Loucy (cell line): ENCODE measurements around the gene PXMP4.

Experiments
- H2AFZ ChIP-seq: fragments of 200-600 bp; sonication (generic); 2 replicates; pipeline ENCODE4 v1.6.0; 2016; ENCODE audit warnings: antibody characterized with exemption, mild to moderate bottlenecking, low read length, moderate library complexity
- H3F3A ChIP-seq: fragments of 200-600 bp; 2 replicates; pipeline ENCODE4 v1.6.0; 2016; ENCODE audit warnings: antibody characterized with exemption, low read depth, mild to moderate bottlenecking
- H3K27me3 ChIP-seq: fragments of 200-600 bp; sonication (generic); 2 replicates; pipeline ENCODE4 v1.6.1; 2014; ENCODE audit warnings: low read length, mild to moderate bottlenecking; ENCODE audit not compliant: insufficient read depth, poor library complexity, severe bottlenecking
- H3K36me3 ChIP-seq: fragments of 200-600 bp; sonication (generic); 2 replicates; pipeline ENCODE4 v1.6.1; 2016; ENCODE audit warnings: low read length; ENCODE audit not compliant: insufficient read depth
- H3K4me1 ChIP-seq: fragments of 200-600 bp; sonication (generic); 2 replicates; pipeline ENCODE4 v1.5.1; 2014; ENCODE audit warnings: low read length, mild to moderate bottlenecking; ENCODE audit not compliant: insufficient read depth, poor library complexity, severe bottlenecking
- H3K4me2 ChIP-seq: fragments of 200-600 bp; sonication (generic); 2 replicates; pipeline ENCODE4 v1.6.0; 2014; ENCODE audit warnings: antibody characterized with exemption, low read length, low read depth, mild to moderate bottlenecking; ENCODE audit not compliant: poor library complexity, severe bottlenecking
- H3K4me3 ChIP-seq: fragments of 200-600 bp; sonication (generic); 2 replicates; pipeline ENCODE4 v1.5.1; 2014; ENCODE audit warnings: low read length, mild to moderate bottlenecking, mixed read lengths; ENCODE audit not compliant: poor library complexity, severe bottlenecking
- H3K79me2 ChIP-seq: fragments of 200-600 bp; sonication (generic); 2 replicates; pipeline ENCODE4 v1.6.1; 2014; ENCODE audit warnings: low read length; ENCODE audit not compliant: insufficient read depth
- H3K9ac ChIP-seq: fragments of 200-600 bp; sonication (generic); 2 replicates; pipeline ENCODE4 v1.6.0; 2014; ENCODE audit warnings: mild to moderate bottlenecking, low read depth, low read length, moderate library complexity; ENCODE audit not compliant: poor library complexity, severe bottlenecking
- H3K9me2 ChIP-seq: fragments of 200-600 bp; sonication (generic); replicated peaks from 2 replicates; pipeline ENCODE4 v1.6.1; 2016; ENCODE audit warnings: low read depth, low read length, mixed read lengths
- H3K9me3 ChIP-seq: fragments of 200-600 bp; sonication (generic); 2 replicates; pipeline ENCODE4 v1.6.1; 2014; ENCODE audit warnings: mild to moderate bottlenecking, antibody characterized with exemption, low read length, low read depth; ENCODE audit not compliant: insufficient read depth
- H4K20me1 ChIP-seq: fragments of 200-600 bp; sonication (generic); 2 replicates; pipeline ENCODE4 v1.6.0; 2014; ENCODE audit warnings: antibody characterized with exemption, low read length, mild to moderate bottlenecking; ENCODE audit not compliant: insufficient read depth, poor library complexity, severe bottlenecking
- EZH2phosphoT487 ChIP-seq: fragments of 200-600 bp; IDR thresholded peaks from 2 replicates; pipeline ENCODE4 v1.6.1; 2018; ENCODE audit warnings: antibody characterized with exemption, mild to moderate bottlenecking, moderate library complexity, borderline replicate concordance
- TF ChIP-seq, protein P1 (sequence below): fragments of 200-600 bp; sonication (generic); conservative IDR thresholded peaks from 2 replicates; pipeline ENCODE4 v1.5.1; 2014; ENCODE audit warnings: mild to moderate bottlenecking, antibody characterized with exemption, low read length

Gene PXMP4

DNA sequence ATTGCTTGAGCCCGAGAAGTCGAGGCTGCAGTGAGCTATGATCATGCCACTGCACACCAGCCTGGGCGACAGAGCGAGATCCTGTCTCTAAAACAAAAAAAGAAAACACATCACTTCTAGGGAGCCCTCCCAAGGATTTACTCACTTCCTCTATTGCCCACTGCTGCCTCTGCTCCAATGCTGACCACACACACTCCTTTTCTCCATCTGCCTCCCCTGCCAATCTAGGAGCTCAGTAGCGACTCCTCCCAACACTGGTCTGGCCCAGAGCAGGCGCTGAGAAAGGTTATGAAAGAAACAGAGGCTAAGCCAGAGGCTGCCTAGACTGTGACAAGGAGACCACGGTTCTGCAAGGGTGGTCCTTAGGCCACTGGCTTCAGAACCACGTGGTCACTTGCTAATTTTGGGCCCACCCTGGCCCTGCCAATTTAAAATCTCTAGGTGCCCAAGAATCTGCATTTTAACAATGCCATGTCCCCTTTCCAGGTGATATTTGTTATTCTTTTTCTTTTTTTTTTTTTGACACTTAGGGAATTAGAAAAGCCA lies 32.7 kb downstream of the PXMP4 start:
- Histone ChIP-seq H3K4me2 (peak overlapping the region; percentile 74), H3K9ac (no peak overlapping the region), H3K4me3 (no peak overlapping the region), H3K36me3 (no peaks in the 10 kb centered on the region), H4K20me1 (peaks cover 25% of the 10 kb centered on the region), H3K79me2 (peaks cover 33% of the 10 kb centered on the region), H3K9me2 (no peaks in the 10 kb centered on the region), H3K4me1 (peaks cover 47% of the 10 kb centered on the region), H2AFZ (no peak overlapping the region), H3F3A (peaks cover 8% of the 10 kb centered on the region; the same call in 1 of the 2 replicates), H3K9me3 (no peaks in the 10 kb centered on the region), H3K27me3 (no peaks in the 10 kb centered on the region)
- TF ChIP-seq EZH2phosphoT487, result no peak
- TF ChIP-seq, protein P1, sequence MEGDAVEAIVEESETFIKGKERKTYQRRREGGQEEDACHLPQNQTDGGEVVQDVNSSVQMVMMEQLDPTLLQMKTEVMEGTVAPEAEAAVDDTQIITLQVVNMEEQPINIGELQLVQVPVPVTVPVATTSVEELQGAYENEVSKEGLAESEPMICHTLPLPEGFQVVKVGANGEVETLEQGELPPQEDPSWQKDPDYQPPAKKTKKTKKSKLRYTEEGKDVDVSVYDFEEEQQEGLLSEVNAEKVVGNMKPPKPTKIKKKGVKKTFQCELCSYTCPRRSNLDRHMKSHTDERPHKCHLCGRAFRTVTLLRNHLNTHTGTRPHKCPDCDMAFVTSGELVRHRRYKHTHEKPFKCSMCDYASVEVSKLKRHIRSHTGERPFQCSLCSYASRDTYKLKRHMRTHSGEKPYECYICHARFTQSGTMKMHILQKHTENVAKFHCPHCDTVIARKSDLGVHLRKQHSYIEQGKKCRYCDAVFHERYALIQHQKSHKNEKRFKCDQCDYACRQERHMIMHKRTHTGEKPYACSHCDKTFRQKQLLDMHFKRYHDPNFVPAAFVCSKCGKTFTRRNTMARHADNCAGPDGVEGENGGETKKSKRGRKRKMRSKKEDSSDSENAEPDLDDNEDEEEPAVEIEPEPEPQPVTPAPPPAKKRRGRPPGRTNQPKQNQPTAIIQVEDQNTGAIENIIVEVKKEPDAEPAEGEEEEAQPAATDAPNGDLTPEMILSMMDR, result no peak

DNA sequence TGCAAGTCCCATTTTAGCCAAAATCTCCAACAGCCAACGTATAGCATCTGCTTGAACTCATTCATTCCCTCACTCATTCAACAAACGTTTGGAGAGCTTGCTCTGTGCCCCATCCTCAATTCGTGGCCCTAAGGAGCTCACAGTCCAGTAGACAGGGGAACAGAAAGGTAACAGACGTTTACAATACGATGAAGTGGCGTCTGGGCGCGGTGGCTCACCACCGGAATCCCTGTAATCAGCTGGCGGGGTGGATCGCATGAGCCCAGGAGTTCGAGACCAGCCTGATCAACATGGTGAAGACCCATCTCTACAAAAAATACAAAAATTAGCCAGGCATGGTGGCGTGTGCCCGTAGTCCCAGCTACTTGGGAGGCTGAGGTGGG lies 33.1 kb downstream of the PXMP4 start:
- Histone ChIP-seq H3K79me2 (peaks cover 37% of the 10 kb centered on the region), H2AFZ (peak overlapping the region; percentile 93), H4K20me1 (peaks cover 28% of the 10 kb centered on the region), H3F3A (peaks cover 8% of the 10 kb centered on the region; the same call in 1 of the 2 replicates), H3K9me3 (no peaks in the 10 kb centered on the region), H3K4me3 (peak overlapping the region; percentile 63), H3K9me2 (no peaks in the 10 kb centered on the region), H3K9ac (peak overlapping the region; percentile 49), H3K4me2 (peak overlapping the region; percentile 74), H3K4me1 (peaks cover 50% of the 10 kb centered on the region), H3K27me3 (no peaks in the 10 kb centered on the region), H3K36me3 (no peaks in the 10 kb centered on the region)
- TF ChIP-seq, protein P1, result no peak
- TF ChIP-seq EZH2phosphoT487, result no peak

DNA sequence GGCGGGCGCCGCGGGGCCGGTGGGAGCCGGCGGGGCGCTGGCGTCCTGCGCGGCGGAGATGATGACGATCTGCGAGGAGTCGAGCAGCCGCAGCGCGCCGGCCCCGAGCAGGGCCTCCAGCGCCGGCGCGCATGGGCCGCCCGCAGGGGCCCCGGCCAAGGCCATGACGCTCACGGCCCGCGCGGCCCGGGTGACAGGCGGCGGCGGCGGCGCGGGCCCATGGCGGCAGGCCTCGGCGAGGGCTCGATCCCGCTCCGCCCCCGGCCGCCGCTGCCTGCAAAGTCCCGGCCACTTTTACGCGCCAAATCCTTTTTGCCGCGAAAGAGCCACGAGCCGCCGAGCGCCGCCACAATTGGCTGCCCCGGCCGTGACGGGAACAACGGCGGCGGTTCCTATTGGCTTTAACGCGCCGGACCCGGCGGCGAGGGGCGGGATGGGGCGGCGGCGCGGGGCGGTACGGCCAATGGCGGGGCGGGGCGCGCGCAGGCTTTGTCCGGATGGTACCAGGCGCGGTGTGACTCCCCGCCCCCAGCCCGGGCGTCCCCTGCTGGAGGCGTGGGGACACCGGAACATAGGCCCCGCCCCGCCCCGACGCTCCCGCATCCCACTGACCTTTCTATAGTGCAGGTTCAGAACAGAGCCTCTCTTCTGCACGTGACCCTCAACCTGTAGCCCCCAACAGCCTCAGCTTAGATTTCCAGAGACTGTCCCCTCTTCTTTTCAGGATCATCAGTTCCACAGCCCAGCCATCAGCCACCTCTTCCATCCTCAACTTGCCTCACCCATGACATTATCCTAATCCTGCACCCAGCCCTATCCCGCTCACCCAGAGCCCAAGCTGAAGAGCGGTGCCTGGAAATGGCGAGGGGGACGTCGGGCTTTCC lies 33.8 kb downstream of the PXMP4 start, which contains the start of gene E2F1:
Gene E2F1, minus strand, starts transcription at position 286 of the 884 bp plus-strand sequence. Its CDS starts 121 bp downstream, at position 165.
- peaks cover 8% of the 10 kb centered on the region; the same call in 1 of the 2 replicates for H3F3A ChIP-seq
- H3K9ac ChIP-seq, result peak within 1 kb of the TSS; percentile 80
- peak within 1 kb of the TSS; percentile 93 for H2AFZ ChIP-seq
- no peaks in the 10 kb centered on the region for H3K9me3 ChIP-seq
- peak within 1 kb of the TSS; percentile 82 for H3K4me3 ChIP-seq
- no peaks in the 10 kb centered on the region for H3K9me2 ChIP-seq
- peaks cover 50% of the 10 kb centered on the region for H3K4me1 ChIP-seq
- peak within 1 kb of the TSS; percentile 95 for H3K4me2 ChIP-seq
- TF ChIP-seq, protein P1, result 0 out of 2 replicates have a peak, but pooled peaks have one; percentile 16
- TF ChIP-seq EZH2phosphoT487, result no peak
- peaks cover 31% of the 10 kb centered on the region for H4K20me1 ChIP-seq
- peaks cover 43% of the 10 kb centered on the region for H3K79me2 ChIP-seq
- no peaks in the 10 kb centered on the region for H3K36me3 ChIP-seq
- no peaks in the 10 kb centered on the region for H3K27me3 ChIP-seq
